GM23248 (cell line): Measurements from ENCODE around the gene CHST11.

Experiments used
- EZH2 ChIP-seq: fragments of 200-600 bp; sonication (generic); IDR thresholded peaks from 2 replicates; pipeline ENCODE4 v1.6.1; 2018; ENCODE audit warnings: antibody characterized with exemption, mild to moderate bottlenecking; ENCODE audit not compliant: insufficient read depth, poor library complexity, severe bottlenecking
- EZH2phosphoT487 ChIP-seq: fragments of 200-600 bp; sonication (generic); IDR thresholded peaks from 2 replicates; pipeline ENCODE4 v1.6.1; 2018; ENCODE audit warnings: antibody characterized with exemption, moderate library complexity, mild to moderate bottlenecking, low read depth; ENCODE audit not compliant: insufficient read depth

GRCh38 chr12:104585448-104586055, 128.8 kb downstream of the CHST11 start:
- TF ChIP-seq EZH2 (no peak), EZH2phosphoT487 (no peak)
